Right atrium auricular region (tissue), 2 donors: ENCODE measurements around the gene VTI1B. TPM values are rescaled to one million over a fixed set of nuclear protein-coding genes. Genes with fewer than 3 reads are reported as not detected.

Experiments
- DNase-seq: peaks from one replicate; pipeline ENCODE4 v3.0.0-alpha.2; 2019; ENCODE audit warnings: low spot score
- H3K27ac ChIP-seq, 2 donors: fragments of 200-600 bp; sonication (generic); 1 replicate in 1 of 2; 2 replicates in 1 of 2; pipeline ENCODE4 v1.5.1; 2016 to 2019
- H3K27me3 ChIP-seq, 2 donors: fragments of 200-600 bp; sonication (generic); one replicate each; pipeline versions ENCODE4 v1.5.1 to v1.6.0; 2017 to 2019
- H3K36me3 ChIP-seq: fragments of 200-600 bp; sonication (generic); one replicate; pipeline ENCODE4 v1.5.1; 2016
- H3K4me1 ChIP-seq, 2 donors: fragments of 200-600 bp; sonication (generic); one replicate each; pipeline versions ENCODE4 v1.5.1 to v1.6.0; 2017 to 2019
- H3K4me3 ChIP-seq, 2 donors: fragments of 200-600 bp; sonication (generic); 1 replicate in 1 of 2; 2 replicates in 1 of 2; pipeline ENCODE4 v1.5.1; 2017 to 2019; ENCODE audit warnings: mild to moderate bottlenecking in 1 of 2, moderate library complexity in 1 of 2
- H3K9me3 ChIP-seq, 2 donors: fragments of 200-600 bp; sonication (generic); one replicate each; pipeline ENCODE4 v1.5.1; 2019
- total RNA-seq, 2 donors: library from RNA; depleted of rRNA; stranded (reverse); fragments of >200 nt; gene quantifications; one replicate each; pipeline ENCODE4 v1.1.0, GENCODE V29; 2016
- TF ChIP-seq, protein P1 (sequence below), 2 donors: fragments of 200-600 bp; sonication (generic); IDR thresholded peaks; one replicate each; pipeline ENCODE4 v1.5.1; 2019; ENCODE audit warnings: antibody characterized with exemption in 2 of 2

Gene VTI1B
- total RNA-seq, 2 donors from 2014 or later, result 59.7 to 61.0 TPM

DNA sequence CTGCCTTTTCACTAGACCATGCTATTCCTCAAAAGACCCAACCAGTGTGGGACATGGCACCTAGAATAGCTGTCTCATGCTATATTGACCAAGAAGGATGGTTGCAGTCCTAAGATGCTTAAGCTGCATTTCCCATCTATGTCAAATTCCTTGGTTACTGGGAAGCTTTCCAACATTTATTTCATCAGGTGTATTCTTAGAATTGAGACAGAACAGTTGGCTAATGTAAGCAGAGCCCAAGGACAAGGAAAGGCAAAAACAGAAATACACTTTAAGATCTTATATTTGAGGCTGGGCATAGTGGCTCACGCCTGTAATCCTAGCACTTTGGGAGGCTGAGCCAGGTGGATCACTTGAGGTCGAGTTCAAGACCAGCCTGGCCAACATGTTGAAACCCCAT is 30.0 kb downstream of the VTI1B start:
- Histone ChIP-seq H3K4me1 (no peaks in the 10 kb centered on the region), H3K27ac (no peak overlapping the region), H3K4me3 (no peak overlapping the region), H3K9me3 (no peaks in the 10 kb centered on the region), H3K36me3 (peaks cover 21% of the 10 kb centered on the region), H3K27me3 (no peaks in the 10 kb centered on the region)
- TF ChIP-seq, protein P1, sequence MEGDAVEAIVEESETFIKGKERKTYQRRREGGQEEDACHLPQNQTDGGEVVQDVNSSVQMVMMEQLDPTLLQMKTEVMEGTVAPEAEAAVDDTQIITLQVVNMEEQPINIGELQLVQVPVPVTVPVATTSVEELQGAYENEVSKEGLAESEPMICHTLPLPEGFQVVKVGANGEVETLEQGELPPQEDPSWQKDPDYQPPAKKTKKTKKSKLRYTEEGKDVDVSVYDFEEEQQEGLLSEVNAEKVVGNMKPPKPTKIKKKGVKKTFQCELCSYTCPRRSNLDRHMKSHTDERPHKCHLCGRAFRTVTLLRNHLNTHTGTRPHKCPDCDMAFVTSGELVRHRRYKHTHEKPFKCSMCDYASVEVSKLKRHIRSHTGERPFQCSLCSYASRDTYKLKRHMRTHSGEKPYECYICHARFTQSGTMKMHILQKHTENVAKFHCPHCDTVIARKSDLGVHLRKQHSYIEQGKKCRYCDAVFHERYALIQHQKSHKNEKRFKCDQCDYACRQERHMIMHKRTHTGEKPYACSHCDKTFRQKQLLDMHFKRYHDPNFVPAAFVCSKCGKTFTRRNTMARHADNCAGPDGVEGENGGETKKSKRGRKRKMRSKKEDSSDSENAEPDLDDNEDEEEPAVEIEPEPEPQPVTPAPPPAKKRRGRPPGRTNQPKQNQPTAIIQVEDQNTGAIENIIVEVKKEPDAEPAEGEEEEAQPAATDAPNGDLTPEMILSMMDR (IDR thresholded peaks at IDR 0.05), result no peak
- no peak for DNase-seq

DNA sequence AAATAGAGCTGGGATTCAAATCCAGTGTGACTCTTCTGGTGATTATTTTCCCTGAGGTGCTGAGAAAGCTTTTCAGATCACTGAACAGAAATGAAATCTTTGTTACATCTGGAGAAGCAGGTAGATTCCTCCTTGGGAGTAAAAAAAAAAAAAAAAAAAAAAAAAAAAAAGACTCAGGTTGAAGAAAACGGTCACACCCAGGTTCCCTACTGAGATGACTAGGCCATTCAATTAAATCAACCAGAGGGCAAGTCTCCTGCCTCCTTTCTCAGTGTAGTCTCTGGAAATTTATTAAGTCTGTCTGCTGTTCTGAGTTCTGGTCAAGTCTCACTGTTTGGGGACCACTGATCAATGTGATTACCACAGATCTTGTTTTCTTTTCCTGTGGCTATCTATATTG is 30.7 kb downstream of the VTI1B start:
- Histone ChIP-seq H3K4me1 (no peaks in the 10 kb centered on the region), H3K36me3 (peaks cover 14% of the 10 kb centered on the region), H3K27ac (no peak overlapping the region), H3K9me3 (no peaks in the 10 kb centered on the region), H3K4me3 (no peak overlapping the region), H3K27me3 (no peaks in the 10 kb centered on the region)
- no peak for DNase-seq
- TF ChIP-seq, protein P1 (IDR thresholded peaks at IDR 0.05), result no peak

DNA sequence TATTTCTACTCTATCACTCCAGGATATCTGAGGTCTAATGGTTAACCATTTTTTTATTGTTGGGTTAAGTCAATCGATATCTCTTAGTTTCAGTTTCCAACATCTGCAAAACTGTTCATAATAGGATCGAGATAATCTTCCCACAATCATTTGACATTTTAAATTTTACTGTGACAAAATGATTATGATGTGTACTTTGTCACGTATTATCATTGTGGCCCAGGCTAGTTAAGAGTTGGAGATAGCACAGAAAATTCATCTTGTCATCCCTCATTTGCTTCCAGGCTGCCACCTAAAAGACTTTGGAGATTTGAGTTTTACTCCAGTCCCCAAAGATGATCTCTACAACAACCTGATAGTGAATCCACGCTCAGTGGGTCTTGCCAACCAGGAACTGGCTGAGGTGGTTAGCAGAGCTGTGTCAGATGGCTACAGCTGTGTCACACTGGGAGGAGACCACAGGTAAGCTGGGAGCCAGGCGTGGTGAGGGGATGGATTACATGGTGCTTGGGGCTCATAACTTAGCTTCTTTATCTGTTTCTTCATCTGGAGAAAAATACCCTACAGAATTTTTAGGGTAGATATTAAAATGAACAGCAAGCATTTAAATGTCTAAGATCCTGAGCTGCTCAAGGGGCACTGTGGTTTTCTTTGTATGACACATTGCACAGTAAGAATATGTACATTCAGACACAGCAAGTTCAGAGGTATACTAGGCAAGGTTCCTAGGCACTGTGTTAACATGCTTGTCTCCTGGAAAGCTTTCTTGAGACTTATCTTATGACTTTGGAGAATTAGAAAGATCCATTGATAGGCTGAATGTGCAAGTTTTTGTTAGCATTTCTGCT is 32.3 kb downstream of the VTI1B start:
- no peak for DNase-seq
- Histone ChIP-seq H3K27ac (no peak overlapping the region), H3K4me3 (no peak overlapping the region), H3K4me1 (no peaks in the 10 kb centered on the region), H3K9me3 (no peaks in the 10 kb centered on the region), H3K36me3 (no peaks in the 10 kb centered on the region), H3K27me3 (no peaks in the 10 kb centered on the region)
- TF ChIP-seq, protein P1 (IDR thresholded peaks at IDR 0.05), result no peak

DNA sequence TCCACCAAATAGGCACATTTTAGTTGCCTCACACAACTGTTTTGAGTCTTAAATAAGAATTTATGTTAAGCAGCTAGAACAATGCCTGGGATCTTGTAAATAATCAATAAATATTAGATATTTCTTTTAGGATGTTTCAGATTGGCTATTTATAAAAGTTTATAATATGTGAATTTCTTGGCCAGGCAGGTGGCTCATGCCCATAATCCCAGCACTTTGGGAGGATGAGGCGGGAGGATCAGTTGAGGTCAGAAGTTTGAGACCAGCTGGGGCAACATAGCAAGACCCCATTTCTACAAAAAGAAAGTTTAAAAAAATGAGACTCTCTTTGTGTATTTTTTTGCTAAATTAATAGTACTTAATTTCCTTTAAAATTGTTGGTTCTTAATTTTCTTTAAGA is 33.0 kb downstream of the VTI1B start:
- no peak for DNase-seq
- H3K4me3 ChIP-seq, result no peak overlapping the region
- no peaks in the 10 kb centered on the region for H3K4me1 ChIP-seq
- TF ChIP-seq, protein P1 (IDR thresholded peaks at IDR 0.05), result no peak
- no peak overlapping the region for H3K27ac ChIP-seq
- no peaks in the 10 kb centered on the region for H3K9me3 ChIP-seq
- H3K27me3 ChIP-seq, result no peaks in the 10 kb centered on the region
- H3K36me3 ChIP-seq, result no peaks in the 10 kb centered on the region

DNA sequence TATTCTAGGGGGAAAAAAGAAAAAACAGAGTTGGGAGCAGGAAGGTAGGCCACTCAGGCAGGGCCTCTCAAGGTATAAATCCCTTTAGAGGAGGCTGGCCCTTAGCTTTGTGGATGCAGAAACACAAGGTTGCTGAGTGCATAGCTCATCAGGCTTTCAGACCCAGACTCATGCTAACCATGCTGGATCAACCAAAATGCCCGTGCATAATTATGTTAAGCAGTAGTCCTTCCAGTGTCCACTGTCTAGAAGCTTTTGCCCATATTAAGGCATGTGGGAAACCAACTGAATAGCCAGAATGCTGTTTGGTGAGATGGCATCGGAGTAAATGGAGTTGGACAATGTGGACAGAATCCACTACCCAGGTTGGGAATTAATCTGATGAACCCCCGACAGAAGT is 35.8 kb downstream of the VTI1B start:
- Histone ChIP-seq H3K36me3 (no peaks in the 10 kb centered on the region), H3K27me3 (no peaks in the 10 kb centered on the region), H3K4me1 (no peaks in the 10 kb centered on the region), H3K27ac (no peak overlapping the region), H3K4me3 (no peak overlapping the region), H3K9me3 (no peaks in the 10 kb centered on the region)
- no peak for DNase-seq
- TF ChIP-seq, protein P1 (IDR thresholded peaks at IDR 0.05), result no peak
